Natural killer cell (primary cell): ENCODE results near the gene CCDC85C. TPM values are rescaled to one million over a fixed set of nuclear protein-coding genes. Genes with fewer than 3 reads are reported as not detected.

ENCODE experiments used
- ATAC-seq, 3 donors: fragments of 150-1000 bp in 2 of 3; fragments of 200-7000 bp in 1 of 3; cut with Tn5 transposase; 1 replicate in 1 of 3; 2 replicates in 2 of 3; pipeline ENCODE4 v1.10.0; 2021; ENCODE audit warnings: mild to moderate bottlenecking in 2 of 3, moderate library complexity in 2 of 3
- DNase-seq, 2 donors: peaks; one replicate each; pipeline versions ENCODE4 v3.0.0 to v3.0.0-alpha.2; 2013 to 2021; ENCODE audit warnings: mixed read lengths in 1 of 2
- H3K27ac ChIP-seq: one replicate; pipeline ENCODE4 v1.5.1; 2013; ENCODE audit warnings: mild to moderate bottlenecking, low read length
- H3K27me3 ChIP-seq: one replicate; pipeline ENCODE4 v1.6.1; 2013; ENCODE audit warnings: low read length; ENCODE audit not compliant: control insufficient read depth, insufficient read depth
- H3K36me3 ChIP-seq: one replicate; pipeline ENCODE4 v1.6.1; 2013; ENCODE audit warnings: low read length; ENCODE audit not compliant: control insufficient read depth, insufficient read depth
- H3K4me1 ChIP-seq: one replicate; pipeline ENCODE4 v1.6.1; 2013; ENCODE audit warnings: low read length; ENCODE audit not compliant: control insufficient read depth, insufficient read depth
- H3K4me3 ChIP-seq: one replicate; pipeline ENCODE4 v1.5.1; 2013; ENCODE audit warnings: low read length
- H3K9me3 ChIP-seq: one replicate; pipeline ENCODE4 v1.6.1; 2013; ENCODE audit warnings: low read length; ENCODE audit not compliant: control insufficient read depth, insufficient read depth
- H3K27ac Mint-ChIP-seq, 2 donors: one replicate each; pipeline ENCODE4 v1.8.0; 2022; ENCODE audit warnings: mild to moderate bottlenecking in 2 of 2, mixed read lengths in 2 of 2, moderate library complexity in 1 of 2
- H3K27me3 Mint-ChIP-seq, 2 donors: one replicate each; pipeline ENCODE4 v1.8.0; 2022; ENCODE audit warnings: low read depth in 2 of 2, mixed read lengths in 2 of 2
- H3K36me3 Mint-ChIP-seq: one replicate; pipeline ENCODE4 v1.8.0; 2022; ENCODE audit warnings: mixed read lengths
- H3K4me1 Mint-ChIP-seq, 2 donors: one replicate each; pipeline ENCODE4 v1.8.0; 2022; ENCODE audit warnings: mixed read lengths in 2 of 2
- H3K4me3 Mint-ChIP-seq: one replicate; pipeline ENCODE4 v1.8.0; 2022; ENCODE audit warnings: mild to moderate bottlenecking, moderate library complexity, mixed read lengths
- H3K9me3 Mint-ChIP-seq, 2 donors: one replicate each; pipeline ENCODE4 v1.8.0; 2022; ENCODE audit warnings: mixed read lengths in 2 of 2
- CTCF ChIP-seq: fragments of 200-600 bp; IDR thresholded peaks from one replicate; pipeline ENCODE4 v1.8.0; 2022; ENCODE audit warnings: antibody characterized with exemption
- WGBS: methylation state at CpG from one replicate; pipeline ENCODE4 v1.1.7; 2013; ENCODE audit warnings: missing lambda C conversion rate; ENCODE audit not compliant: insufficient coverage; 5-methylcytosine and 5-hydroxymethylcytosine counted together
- intact Hi-C: fragments of 100-400 bp; cut with micrococcal nuclease; formaldehyde crosslinking; loops from one replicate; pipeline ENCODE4 v1.14.2; 2022
- total RNA-seq, 4 donors: library from RNA; stranded (reverse); fragments of 120-200 nt in 1 of 4; gene quantifications; one replicate each; pipeline versions ENCODE4 v1.2.3 to v1.2.4, GENCODE V29; 2013 to 2022

CCDC85C gene
- total RNA-seq, 3 donors from 2014 or later (not counting 1 experiment from before 2014, with no cell fraction given), result 0.73 to 4.3 (median 2.8) TPM

GRCh38 chr14:99480917-99481744 lies 122.9 kb downstream of the CCDC85C start, which contains the start of gene CCNK:
Gene CCNK (plus strand): TSS chr14:99481409. CDS start chr14:99492678, 11,269 bp downstream.
- ATAC-seq (peak; percentile 84 to 95 (median 85)), DNase-seq (peak; percentile 100)
- H3K27ac Mint-ChIP-seq, result peak within 1 kb of the TSS; percentile 96 to 97
- Histone ChIP-seq H3K27me3 (no peaks in the 10 kb centered on the region), H3K9me3 (no peaks in the 10 kb centered on the region), H3K4me3 (peak within 1 kb of the TSS; percentile 94), H3K4me1 (peaks cover 21% of the 10 kb centered on the region), H3K36me3 (no peaks in the 10 kb centered on the region), H3K27ac (peak within 1 kb of the TSS; percentile 94)
- H3K4me3 Mint-ChIP-seq, result peak within 1 kb of the TSS; percentile 97
- no peaks in the 10 kb centered on the region for H3K36me3 Mint-ChIP-seq
- no peaks in the 10 kb centered on the region for H3K9me3 Mint-ChIP-seq
- intact Hi-C loops, result loop anchor here (1.0 to 2.0 kb wide), 4 partner anchors 44 to 203 kb away; partner anchors contain the start of genes CCDC85C and CYP46A1
- TF ChIP-seq CTCF, result no peak
- WGBS, result under 1% methylated on average over 82 of the region's 82 CpGs
- no peaks in the 10 kb centered on the region for H3K27me3 Mint-ChIP-seq
- peaks cover 72 to 82% of the 10 kb centered on the region in 2 donors for H3K4me1 Mint-ChIP-seq

GRCh38 chr14:99479906-99480869 lies 123.8 kb downstream of the CCDC85C start, which contains the start of gene SETD3:
Gene SETD3 (minus strand): TSS chr14:99480859. CDS start chr14:99465805, 15,054 bp downstream.
- DNase-seq (peak; percentile 36 to 56), ATAC-seq (no peak)
- WGBS, result under 1% methylated on average over 122 of the region's 122 CpGs
- peaks cover 21% of the 10 kb centered on the region for H3K4me1 ChIP-seq
- TF ChIP-seq CTCF, result no peak
- intact Hi-C loops, result loop anchor here (2.0 kb wide), 2 partner anchors 43 to 125 kb away; partner anchors contain the start of gene CCDC85C
- H3K27me3 ChIP-seq, result no peaks in the 10 kb centered on the region
- Mint-ChIP-seq H3K4me1 (peaks cover 75 to 85% of the 10 kb centered on the region in 2 donors), H3K9me3 (no peaks in the 10 kb centered on the region), H3K4me3 (peak within 1 kb of the TSS; percentile 99), H3K27ac (peak within 1 kb of the TSS; percentile 96 to 97), H3K27me3 (no peaks in the 10 kb centered on the region), H3K36me3 (no peaks in the 10 kb centered on the region)
- H3K4me3 ChIP-seq, result peak within 1 kb of the TSS; percentile 94
- H3K27ac ChIP-seq, result peak within 1 kb of the TSS; percentile 94
- no peaks in the 10 kb centered on the region for H3K9me3 ChIP-seq
- no peaks in the 10 kb centered on the region for H3K36me3 ChIP-seq

GRCh38 chr14:99479160-99479905 lies 124.7 kb downstream of the CCDC85C start:
- no peak for TF ChIP-seq CTCF
- Mint-ChIP-seq H3K4me1 (peaks cover 74 to 80% of the 10 kb centered on the region in 2 donors), H3K27me3 (no peaks in the 10 kb centered on the region), H3K27ac (peak overlapping the region; percentile 85 to 94), H3K9me3 (no peaks in the 10 kb centered on the region), H3K36me3 (no peaks in the 10 kb centered on the region), H3K4me3 (peak overlapping the region; percentile 99)
- peak overlapping the region; percentile 54 for H3K4me3 ChIP-seq
- H3K36me3 ChIP-seq, result peaks cover 1% of the 10 kb centered on the region
- intact Hi-C loops, result no loop called here
- H3K4me1 ChIP-seq, result peaks cover 21% of the 10 kb centered on the region
- WGBS, result 27% methylated on average over 16 of the region's 18 CpGs
- H3K27ac ChIP-seq, result peak overlapping the region; percentile 22
- DNase-seq, result no peak
- H3K27me3 ChIP-seq, result no peaks in the 10 kb centered on the region
- H3K9me3 ChIP-seq, result no peaks in the 10 kb centered on the region
- no peak for ATAC-seq
